Activated CD4-positive, alpha-beta memory T cell treated with anti-CD3 and anti-CD28 coated beads, Interleukin-2, amount 10 ng/mL, durations not matched to agents 7 days and 5 days (primary cell): ENCODE data around the gene FAM204A. TPM values are rescaled to one million over a fixed set of nuclear protein-coding genes. Genes with fewer than 3 reads are reported as not detected.

Experiments used
- CTCF ChIA-PET: fragments of 350-600 bp; sonication (Branson Sonifier 250); formaldehyde crosslinking; loops from one replicate; lab custom pipeline; 2021; ENCODE audit warnings: antibody characterized with exemption, inconsistent platforms; lab: Charles Lee
- POLR2A ChIA-PET: fragments of 350-600 bp; sonication (Branson Sonifier 250); formaldehyde crosslinking; loops from one replicate; lab custom pipeline; 2021; ENCODE audit warnings: antibody characterized with exemption; lab: Charles Lee
- DNase-seq: peaks from one replicate; pipeline ENCODE4 v3.0.0-alpha.2; 2020
- H3K27ac Mint-ChIP-seq: one replicate; pipeline ENCODE4 v1.8.0; 2021; ENCODE audit warnings: mild to moderate bottlenecking, mixed read lengths
- H3K27me3 Mint-ChIP-seq: one replicate; pipeline ENCODE4 v1.8.0; 2021; ENCODE audit warnings: mixed read lengths
- H3K36me3 Mint-ChIP-seq: one replicate; pipeline ENCODE4 v1.8.0; 2021; ENCODE audit warnings: low read depth, mixed read lengths
- H3K4me1 Mint-ChIP-seq: one replicate; pipeline ENCODE4 v1.8.0; 2021; ENCODE audit warnings: mixed read lengths
- H3K4me3 Mint-ChIP-seq: one replicate; pipeline ENCODE4 v1.8.0; 2021; ENCODE audit warnings: mild to moderate bottlenecking, mixed read lengths
- H3K9me3 Mint-ChIP-seq: one replicate; pipeline ENCODE4 v1.8.0; 2021; ENCODE audit warnings: mixed read lengths
- total RNA-seq, 2 experiments: library from RNA; stranded (reverse); gene quantifications; one replicate each; pipeline ENCODE4 v1.2.3, GENCODE V29; 2021

Gene FAM204A
- total RNA-seq, 2 experiments from 2014 or later: 53.6 to 56.5 TPM

GRCh38 chr10:118264838-118265470 is 77.2 kb downstream of the FAM204A start:
- Mint-ChIP-seq H3K36me3 (no peaks in the 10 kb centered on the region), H3K27me3 (peaks cover 38% of the 10 kb centered on the region), H3K9me3 (no peaks in the 10 kb centered on the region), H3K27ac (no peak overlapping the region), H3K4me3 (no peak overlapping the region), H3K4me1 (no peaks in the 10 kb centered on the region)
- ChIA-PET POLR2A (no interaction called here), CTCF (interaction anchor here (1.0 to 1.4 kb wide), 2 partner anchors 23 to 194 kb away, joined by 3 to 5 read pairs; no protein-coding TSS in a partner anchor)
- DNase-seq: no peak

GRCh38 chr10:118264252-118264651 is 77.9 kb downstream of the FAM204A start:
- Mint-ChIP-seq H3K4me1 (no peaks in the 10 kb centered on the region), H3K4me3 (no peak overlapping the region), H3K36me3 (no peaks in the 10 kb centered on the region), H3K27ac (no peak overlapping the region), H3K27me3 (peaks cover 36% of the 10 kb centered on the region), H3K9me3 (no peaks in the 10 kb centered on the region)
- ChIA-PET POLR2A (no interaction called here), CTCF (interaction anchor here (1.4 kb wide), 1 partner anchor 195 kb away, joined by 5 read pairs; no protein-coding TSS in a partner anchor)
- DNase-seq: no peak

DNA sequence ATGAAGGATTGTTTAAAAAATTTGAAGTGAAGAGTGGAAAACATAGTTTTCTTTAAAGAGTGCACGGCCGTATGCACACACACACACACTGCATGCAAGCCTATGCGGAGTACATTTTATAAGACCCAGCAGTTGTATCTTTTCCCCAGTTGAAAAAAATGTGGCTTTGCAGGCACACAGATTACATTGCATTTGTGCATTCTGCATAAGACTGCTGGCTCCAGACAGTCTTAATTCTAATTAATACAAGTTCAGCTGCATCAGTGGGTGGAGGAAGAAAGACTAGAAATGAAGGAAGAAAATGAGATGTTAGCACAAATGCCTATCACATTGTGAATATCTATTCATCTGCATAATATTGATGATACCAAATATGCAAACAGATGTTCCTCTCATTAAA is 79.6 kb downstream of the FAM204A start:
- no peak overlapping the region for H3K27ac Mint-ChIP-seq
- no peaks in the 10 kb centered on the region for H3K9me3 Mint-ChIP-seq
- H3K36me3 Mint-ChIP-seq: no peaks in the 10 kb centered on the region
- H3K27me3 Mint-ChIP-seq: peaks cover 44% of the 10 kb centered on the region
- H3K4me1 Mint-ChIP-seq: no peaks in the 10 kb centered on the region
- no peak for DNase-seq
- CTCF ChIA-PET: no interaction called here
- POLR2A ChIA-PET: no interaction called here
- H3K4me3 Mint-ChIP-seq: no peak overlapping the region

DNA sequence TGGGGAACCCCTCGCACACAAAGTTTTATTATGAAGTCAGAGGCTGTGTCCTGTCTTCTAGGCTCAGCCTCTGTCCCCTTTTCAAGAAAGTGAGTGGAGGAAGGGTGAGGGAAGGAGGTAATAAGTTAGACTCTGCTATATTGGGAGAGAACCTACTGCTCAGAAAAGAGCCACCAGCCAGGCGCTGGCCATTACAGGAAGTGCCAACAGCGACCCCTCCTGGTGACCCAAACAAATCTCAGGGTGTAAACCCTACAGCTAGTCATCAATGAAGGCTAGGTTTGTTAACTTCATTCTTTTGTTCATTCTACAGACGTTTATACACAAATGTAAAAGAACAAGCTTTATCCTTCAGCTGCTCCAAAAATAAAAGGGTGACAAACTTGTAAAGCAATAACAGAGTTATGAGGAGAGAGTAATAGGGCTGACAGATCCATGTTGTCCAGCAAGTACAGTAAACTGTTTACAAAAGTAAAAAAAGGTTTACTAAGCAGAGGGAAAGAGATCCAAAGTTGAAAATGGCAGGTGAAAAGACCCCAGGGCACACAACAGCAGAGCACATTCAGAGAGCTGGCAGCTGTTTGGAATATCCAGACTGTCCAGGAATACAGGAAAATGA is 82.7 kb downstream of the FAM204A start:
- H3K4me3 Mint-ChIP-seq: no peak overlapping the region
- no peaks in the 10 kb centered on the region for H3K9me3 Mint-ChIP-seq
- no peaks in the 10 kb centered on the region for H3K36me3 Mint-ChIP-seq
- CTCF ChIA-PET: interaction anchor here (0.6 to 2.6 kb wide), 8 partner anchors 8 to 1160 kb away, joined by 3 to 9 read pairs (median 3); no protein-coding TSS in a partner anchor
- H3K27ac Mint-ChIP-seq: no peak overlapping the region
- DNase-seq: peak; percentile 51
- H3K27me3 Mint-ChIP-seq: peaks cover 37% of the 10 kb centered on the region
- POLR2A ChIA-PET: no interaction called here
- H3K4me1 Mint-ChIP-seq: no peaks in the 10 kb centered on the region

GRCh38 chr10:118258285-118258684 is 83.8 kb downstream of the FAM204A start:
- no peak overlapping the region for H3K27ac Mint-ChIP-seq
- H3K27me3 Mint-ChIP-seq: peaks cover 32% of the 10 kb centered on the region
- ChIA-PET CTCF (interaction anchor here (2.6 kb wide), 1 partner anchor 15 kb away, joined by 9 read pairs; no protein-coding TSS in a partner anchor), POLR2A (no interaction called here)
- H3K4me1 Mint-ChIP-seq: no peaks in the 10 kb centered on the region
- no peak for DNase-seq
- no peak overlapping the region for H3K4me3 Mint-ChIP-seq
- H3K9me3 Mint-ChIP-seq: no peaks in the 10 kb centered on the region
- no peaks in the 10 kb centered on the region for H3K36me3 Mint-ChIP-seq

DNA sequence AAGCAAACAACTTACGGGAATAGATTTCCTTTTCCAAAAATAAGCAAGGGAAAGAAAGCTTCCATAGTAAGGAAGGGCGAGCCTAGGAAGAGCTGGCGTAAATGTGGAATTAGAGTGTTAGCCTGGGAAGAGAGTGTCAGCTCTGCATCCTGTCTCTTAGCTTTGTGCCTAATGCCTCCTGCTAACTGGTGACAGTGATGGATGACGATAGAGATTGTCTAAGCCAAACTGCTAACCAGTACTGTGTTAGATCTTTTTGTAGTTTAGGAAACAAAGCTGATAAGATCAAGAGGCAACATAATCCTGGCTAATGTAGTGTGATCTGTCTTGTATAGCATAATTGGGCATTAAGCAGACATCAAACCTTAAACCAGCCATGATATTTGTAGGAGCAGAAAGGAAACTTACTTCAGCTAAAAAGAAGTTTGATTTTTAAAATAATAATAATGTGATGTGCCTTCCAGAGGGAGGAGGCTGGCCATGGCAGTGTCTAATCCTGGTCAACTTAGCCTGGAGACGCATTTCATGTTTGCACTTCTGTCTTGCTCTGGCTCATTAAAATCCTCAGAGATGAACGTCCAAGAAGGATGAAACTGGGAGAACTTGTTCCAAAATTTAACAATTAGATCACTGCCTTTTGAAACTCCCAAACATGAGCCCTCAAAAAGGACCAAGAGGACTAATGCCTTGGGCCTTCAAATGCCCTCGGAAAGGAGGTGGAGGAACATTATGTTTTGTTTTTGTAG is 85.1 kb downstream of the FAM204A start:
- Mint-ChIP-seq H3K9me3 (no peaks in the 10 kb centered on the region), H3K27me3 (peaks cover 26% of the 10 kb centered on the region), H3K4me1 (no peaks in the 10 kb centered on the region), H3K27ac (no peak overlapping the region), H3K36me3 (no peaks in the 10 kb centered on the region), H3K4me3 (no peak overlapping the region)
- CTCF ChIA-PET: interaction anchor here (2.6 kb wide), 1 partner anchor 13 kb away, joined by 9 read pairs; no protein-coding TSS in a partner anchor
- no peak for DNase-seq
- POLR2A ChIA-PET: no interaction called here

DNA sequence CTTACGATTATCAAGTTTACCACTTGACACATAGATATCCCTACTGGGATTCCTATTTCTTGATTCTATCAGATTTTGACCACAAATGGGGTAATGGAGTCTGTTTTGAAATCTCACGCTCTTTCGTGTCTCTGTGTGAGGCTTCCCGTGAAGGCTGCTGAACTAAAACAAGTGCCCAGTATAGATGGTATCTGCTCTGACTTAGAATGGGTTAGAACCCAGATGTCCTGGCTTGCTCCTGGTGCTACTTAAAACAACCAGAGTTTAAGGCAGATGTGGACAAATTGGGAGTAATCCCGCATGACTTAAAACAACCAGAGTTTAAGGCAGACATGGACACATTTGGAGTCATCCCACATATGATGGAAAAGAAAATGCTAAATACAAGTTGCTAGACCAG is 85.9 kb downstream of the FAM204A start:
- H3K9me3 Mint-ChIP-seq: no peaks in the 10 kb centered on the region
- no peak overlapping the region for H3K27ac Mint-ChIP-seq
- H3K4me1 Mint-ChIP-seq: no peaks in the 10 kb centered on the region
- ChIA-PET CTCF (no interaction called here), POLR2A (no interaction called here)
- no peaks in the 10 kb centered on the region for H3K36me3 Mint-ChIP-seq
- H3K27me3 Mint-ChIP-seq: peaks cover 20% of the 10 kb centered on the region
- no peak overlapping the region for H3K4me3 Mint-ChIP-seq
- DNase-seq: no peak

DNA sequence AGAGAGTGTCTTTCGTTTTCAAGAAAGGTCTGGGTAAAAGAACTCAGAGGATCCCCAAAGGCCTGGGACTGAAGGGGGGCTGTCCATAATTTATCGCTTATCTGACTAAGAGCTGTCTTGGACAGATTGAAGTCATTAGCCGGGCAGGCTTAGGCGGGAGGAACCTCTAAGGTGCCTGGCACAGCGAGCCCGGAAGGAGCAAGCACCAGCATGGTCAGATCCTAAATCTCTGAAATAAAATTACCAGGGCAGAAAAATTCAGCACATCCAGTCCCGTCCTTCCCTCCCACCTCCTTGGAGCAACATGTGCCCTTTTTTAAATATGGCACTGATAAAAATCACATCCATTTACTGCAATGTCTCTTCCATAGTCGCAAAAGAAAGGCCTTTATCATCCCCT is 86.8 kb downstream of the FAM204A start:
- Mint-ChIP-seq H3K4me3 (no peak overlapping the region), H3K9me3 (no peaks in the 10 kb centered on the region), H3K27me3 (peaks cover 22% of the 10 kb centered on the region), H3K27ac (no peak overlapping the region), H3K36me3 (no peaks in the 10 kb centered on the region), H3K4me1 (no peaks in the 10 kb centered on the region)
- DNase-seq: no peak
- POLR2A ChIA-PET: no interaction called here
- CTCF ChIA-PET: no interaction called here

DNA sequence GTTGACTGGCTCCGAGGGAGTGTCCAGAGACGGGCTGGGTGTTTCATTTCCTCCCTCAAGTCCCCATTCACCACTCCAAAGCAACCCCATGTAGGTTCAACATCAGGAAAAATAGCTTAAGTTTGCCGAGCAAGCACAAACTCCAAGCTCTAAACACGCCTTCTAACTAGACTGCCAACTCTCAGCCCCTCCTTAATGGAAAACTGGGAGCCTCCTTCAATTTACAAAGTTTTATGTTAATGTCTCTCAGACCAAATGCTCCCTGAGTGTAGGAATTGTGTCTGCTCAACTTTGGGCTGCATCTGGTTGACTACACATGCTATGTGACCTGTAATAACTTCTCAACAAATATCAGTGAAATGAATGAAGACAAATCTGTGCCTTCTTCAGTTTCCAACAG is 87.5 kb downstream of the FAM204A start:
- DNase-seq: no peak
- ChIA-PET POLR2A (no interaction called here), CTCF (no interaction called here)
- H3K4me1 Mint-ChIP-seq: no peaks in the 10 kb centered on the region
- no peaks in the 10 kb centered on the region for H3K36me3 Mint-ChIP-seq
- H3K27ac Mint-ChIP-seq: no peak overlapping the region
- no peaks in the 10 kb centered on the region for H3K9me3 Mint-ChIP-seq
- H3K27me3 Mint-ChIP-seq: peaks cover 27% of the 10 kb centered on the region
- no peak overlapping the region for H3K4me3 Mint-ChIP-seq

- DNase-seq: no peak
- no peaks in the 10 kb centered on the region for H3K4me1 Mint-ChIP-seq
Observed at GRCh38 chr10:118253397-118253796, 88.7 kb downstream of the FAM204A start.

GRCh38 chr10:118251791-118252190 is 90.3 kb downstream of the FAM204A start:
- no peak overlapping the region for H3K4me3 Mint-ChIP-seq
- ChIA-PET CTCF (no interaction called here), POLR2A (no interaction called here)
- H3K4me1 Mint-ChIP-seq: no peaks in the 10 kb centered on the region
- peaks cover 20% of the 10 kb centered on the region for H3K27me3 Mint-ChIP-seq
- no peak for DNase-seq
- no peaks in the 10 kb centered on the region for H3K36me3 Mint-ChIP-seq
- H3K27ac Mint-ChIP-seq: no peak overlapping the region
- no peaks in the 10 kb centered on the region for H3K9me3 Mint-ChIP-seq

More at GRCh38 chr10:118253397-118253796, 88.7 kb downstream of the FAM204A start:
- Mint-ChIP-seq H3K27ac (no peak overlapping the region), H3K36me3 (no peaks in the 10 kb centered on the region), H3K27me3 (peaks cover 33% of the 10 kb centered on the region), H3K9me3 (no peaks in the 10 kb centered on the region), H3K4me3 (no peak overlapping the region)
- ChIA-PET POLR2A (no interaction called here), CTCF (no interaction called here)

- DNase-seq: no peak
- no peak overlapping the region for H3K4me3 Mint-ChIP-seq
- ChIA-PET CTCF (interaction anchor here (1.3 kb wide), 1 partner anchor 10 kb away, joined by 3 read pairs; no protein-coding TSS in a partner anchor), POLR2A (no interaction called here)
- no peaks in the 10 kb centered on the region for H3K4me1 Mint-ChIP-seq
- no peaks in the 10 kb centered on the region for H3K36me3 Mint-ChIP-seq
- no peak overlapping the region for H3K27ac Mint-ChIP-seq
- peaks cover 36% of the 10 kb centered on the region for H3K27me3 Mint-ChIP-seq
- H3K9me3 Mint-ChIP-seq: no peaks in the 10 kb centered on the region
Observed at GRCh38 chr10:118249714-118250113, 92.4 kb downstream of the FAM204A start.
